ENCODE results near the gene LRMDA. TPM values are rescaled to one million over a fixed set of nuclear protein-coding genes. Genes with fewer than 3 reads are reported as not detected.

LRMDA gene
- total and polyA plus RNA-seq, 10 of the 15 experiments (the other 5 are each of a cell fraction or from before 2014, with no cell fraction given) = 0.07 to 0.54 (median 0.29) TPM; not detected in 4

GRCh38 chr10:75995041-75995430 lies 563.6 kb downstream of the LRMDA start:
- SMC1A ChIA-PET (ENCODE audit: uncharacterized antibody, unreplicated experiment) = interaction anchor here (2.3 kb wide), 1 partner anchor 10 kb away, joined by 8 read pairs; no protein-coding TSS in a partner anchor

More at GRCh38 chr10:75995041-75995430, 563.6 kb downstream of the LRMDA start:
- intact Hi-C loops (cut with micrococcal nuclease; ENCODE audit: unreplicated experiment) (no loop called here), in situ Hi-C loops (cut with MboI) (no loop called here)
- 5% methylated on average over 1 of the region's 1 CpG for WGBS (ENCODE audit: insufficient coverage, insufficient replicate concordance, low lambda C conversion rate, missing lambda C conversion rate)
- H3K4me2 ChIP-seq (ENCODE audit: control insufficient read depth, insufficient read depth) = no peak overlapping the region
- no peak for TF ChIP-seq SKIL (IDR thresholded peaks at IDR 0.05; ENCODE audit: low read depth, poor library complexity, severe bottlenecking)
- no peak for TF ChIP-seq RELA (IDR thresholded peaks at IDR 0.05; ENCODE audit: borderline replicate concordance, partially characterized antibody)
- TF ChIP-seq, protein P1, sequence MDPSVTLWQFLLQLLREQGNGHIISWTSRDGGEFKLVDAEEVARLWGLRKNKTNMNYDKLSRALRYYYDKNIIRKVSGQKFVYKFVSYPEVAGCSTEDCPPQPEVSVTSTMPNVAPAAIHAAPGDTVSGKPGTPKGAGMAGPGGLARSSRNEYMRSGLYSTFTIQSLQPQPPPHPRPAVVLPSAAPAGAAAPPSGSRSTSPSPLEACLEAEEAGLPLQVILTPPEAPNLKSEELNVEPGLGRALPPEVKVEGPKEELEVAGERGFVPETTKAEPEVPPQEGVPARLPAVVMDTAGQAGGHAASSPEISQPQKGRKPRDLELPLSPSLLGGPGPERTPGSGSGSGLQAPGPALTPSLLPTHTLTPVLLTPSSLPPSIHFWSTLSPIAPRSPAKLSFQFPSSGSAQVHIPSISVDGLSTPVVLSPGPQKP (IDR thresholded peaks at IDR 0.05; ENCODE audit: low read depth, low read length) = no peak
- TF ChIP-seq TARDBP (IDR thresholded peaks at IDR 0.05; ENCODE audit: borderline replicate concordance) = no peak
- no peak for TF ChIP-seq BCL11A (IDR thresholded peaks at IDR 0.05; ENCODE audit: low read depth, low read length)
- TF ChIP-seq SIX5 (IDR thresholded peaks at IDR 0.05; ENCODE audit: low read depth, low read length, severe bottlenecking) = no peak
- no peak for TF ChIP-seq MXI1 (IDR thresholded peaks at IDR 0.05; ENCODE audit: low read depth, low read length)
- no peak for TF ChIP-seq E2F4 (IDR thresholded peaks at IDR 0.05; ENCODE audit: low read depth, low read length)
- TF ChIP-seq SREBF2 (IDR thresholded peaks at IDR 0.05; ENCODE audit: low read length) = no peak
- TF ChIP-seq BHLHE40 (IDR thresholded peaks at IDR 0.05; ENCODE audit: borderline replicate concordance in 1 of 2, low read depth in 2 of 2, low read length in 1 of 2) = no peak
- no peak for TF ChIP-seq E4F1 (IDR thresholded peaks at IDR 0.05; ENCODE audit: borderline replicate concordance, partially characterized antibody)
- TF ChIP-seq NFIC (IDR thresholded peaks at IDR 0.05; ENCODE audit: low read depth, low read length) = no peak
- TF ChIP-seq MYB (IDR thresholded peaks at IDR 0.05; ENCODE audit: borderline replicate concordance, low read depth, low read length) = no peak
- no peak for TF ChIP-seq SIN3A (IDR thresholded peaks at IDR 0.05; ENCODE audit: low read depth, low read length)
- no peaks in the 10 kb centered on the region for H3K4me1 ChIP-seq (ENCODE audit: control insufficient read depth, insufficient read depth, low read length)
- H3K9me3 ChIP-seq (replicated peaks; ENCODE audit: control insufficient read depth, insufficient read depth, low read length) = no peaks in the 10 kb centered on the region
- H3K36me3 ChIP-seq (ENCODE audit: control insufficient read depth in 2 of 2, insufficient read depth in 2 of 2, low read length in 1 of 2) = no peaks in the 10 kb centered on the region
- no peak for FAIRE-seq
- no TSS peak for BruUV-seq (replicated peaks)
- no peak overlapping the region for H3K9ac ChIP-seq (ENCODE audit: control insufficient read depth, insufficient read depth, low read length)
- no peaks in the 10 kb centered on the region; a peak in 1 of 4 replicates for H3K27me3 ChIP-seq (replicated peaks in 1 of 2; ENCODE audit: control insufficient read depth in 2 of 2, insufficient read depth in 2 of 2, low read length in 1 of 2)
- H3K79me2 ChIP-seq (ENCODE audit: control insufficient read depth, insufficient read depth, low read length) = no peaks in the 10 kb centered on the region
- POLR2A ChIA-PET = no interaction called here
- H3K27ac ChIP-seq (ENCODE audit: control insufficient read depth, insufficient read depth) = no peak overlapping the region
- no peak overlapping the region for H2AFZ ChIP-seq (ENCODE audit: control insufficient read depth, low read depth, low read length)
- H3K4me3 ChIP-seq = no peak overlapping the region
- CTCF ChIA-PET = no interaction called here
- no peak for DNase-seq (ENCODE audit: low read depth, low spot score)
- RAD21 ChIA-PET (ENCODE audit: unreplicated experiment) = no interaction called here
- no peaks in the 10 kb centered on the region for H4K20me1 ChIP-seq (ENCODE audit: control insufficient read depth, insufficient read depth)
- no peak for ATAC-seq

All from GM12878 (cell line).